Prostate gland (tissue), 2 donors: ENCODE data around the gene AFF2.

ENCODE experiments used
- POLR2A ChIP-seq: fragments of 450-650 bp; IDR thresholded peaks from one replicate; pipeline ENCODE4 v1.6.1; 2016; ENCODE audit warnings: antibody characterized with exemption, mild to moderate bottlenecking
- TF ChIP-seq, protein P1 (sequence below), 4 experiments: fragments of 200-600 bp in 2 of 4; fragments of 450-650 bp in 2 of 4; sonication (generic) in 2 of 4; IDR thresholded peaks; 1 replicate in 3 of 4; 2 replicates in 1 of 4; pipeline ENCODE4 v1.5.1; 2016 to 2019; ENCODE audit warnings: antibody characterized with exemption in 4 of 4, mild to moderate bottlenecking in 2 of 4, moderate library complexity in 2 of 4

DNA sequence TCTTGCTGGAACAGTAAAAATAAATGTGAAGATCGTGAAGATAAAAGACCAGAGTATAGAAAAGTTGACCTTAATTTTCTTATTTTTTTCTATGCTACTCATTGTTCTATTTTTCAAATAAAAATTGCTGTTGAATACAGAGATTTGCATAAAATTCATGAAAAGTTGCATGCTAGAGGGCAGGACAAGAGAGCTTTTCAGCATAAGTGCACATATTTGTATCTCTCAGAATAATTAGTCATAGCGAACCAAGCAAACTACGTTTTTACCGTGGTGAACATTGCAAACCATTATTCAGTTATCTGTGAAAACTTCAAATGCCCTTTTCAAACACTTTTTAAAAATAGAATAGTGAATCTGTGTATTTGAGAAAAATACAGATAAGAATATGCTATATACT, 26.4 kb upstream of the AFF2 start:
- TF ChIP-seq, protein P1, sequence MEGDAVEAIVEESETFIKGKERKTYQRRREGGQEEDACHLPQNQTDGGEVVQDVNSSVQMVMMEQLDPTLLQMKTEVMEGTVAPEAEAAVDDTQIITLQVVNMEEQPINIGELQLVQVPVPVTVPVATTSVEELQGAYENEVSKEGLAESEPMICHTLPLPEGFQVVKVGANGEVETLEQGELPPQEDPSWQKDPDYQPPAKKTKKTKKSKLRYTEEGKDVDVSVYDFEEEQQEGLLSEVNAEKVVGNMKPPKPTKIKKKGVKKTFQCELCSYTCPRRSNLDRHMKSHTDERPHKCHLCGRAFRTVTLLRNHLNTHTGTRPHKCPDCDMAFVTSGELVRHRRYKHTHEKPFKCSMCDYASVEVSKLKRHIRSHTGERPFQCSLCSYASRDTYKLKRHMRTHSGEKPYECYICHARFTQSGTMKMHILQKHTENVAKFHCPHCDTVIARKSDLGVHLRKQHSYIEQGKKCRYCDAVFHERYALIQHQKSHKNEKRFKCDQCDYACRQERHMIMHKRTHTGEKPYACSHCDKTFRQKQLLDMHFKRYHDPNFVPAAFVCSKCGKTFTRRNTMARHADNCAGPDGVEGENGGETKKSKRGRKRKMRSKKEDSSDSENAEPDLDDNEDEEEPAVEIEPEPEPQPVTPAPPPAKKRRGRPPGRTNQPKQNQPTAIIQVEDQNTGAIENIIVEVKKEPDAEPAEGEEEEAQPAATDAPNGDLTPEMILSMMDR (IDR thresholded peaks at IDR 0.05) = no peak
- no peak for TF ChIP-seq POLR2A
